Activated CD4-positive, alpha-beta T cell treated with anti-CD3 and anti-CD28 coated beads for 36 hours (primary cell): Measurements from ENCODE around the gene NDUFAF7. TPM values are rescaled to one million over a fixed set of nuclear protein-coding genes. Genes with fewer than 3 reads are reported as not detected.
"Not testable (repeated sequence)": the region's sequence is repeated elsewhere in the genome, so short reads cannot be mapped to it uniquely, and the experiment has no call there.

Source experiments
- ATAC-seq: fragments of 200-7000 bp; cut with Tn5 transposase; one replicate; pipeline ENCODE4 v1.10.0; 2021; ENCODE audit warnings: mild to moderate bottlenecking, moderate library complexity
- CTCF ChIA-PET: fragments of 350-600 bp; sonication (Branson Sonifier 250); formaldehyde crosslinking; loops from one replicate; lab custom pipeline; 2021; ENCODE audit warnings: antibody characterized with exemption; lab: Charles Lee
- POLR2A ChIA-PET: fragments of 350-600 bp; sonication (Branson Sonifier 250); formaldehyde crosslinking; loops from one replicate; lab custom pipeline; 2021; ENCODE audit warnings: antibody characterized with exemption, inconsistent platforms; lab: Charles Lee
- DNase-seq: peaks from one replicate; pipeline ENCODE4 v3.0.0-alpha.2; 2020
- H3K27ac Mint-ChIP-seq: one replicate; pipeline ENCODE4 v1.8.0; 2021; ENCODE audit warnings: mixed read lengths
- H3K27me3 Mint-ChIP-seq: one replicate; pipeline ENCODE4 v1.8.0; 2021; ENCODE audit warnings: mixed read lengths
- H3K36me3 Mint-ChIP-seq: one replicate; pipeline ENCODE4 v1.8.0; 2021; ENCODE audit warnings: low read depth, mixed read lengths
- H3K4me1 Mint-ChIP-seq: one replicate; pipeline ENCODE4 v1.8.0; 2021; ENCODE audit warnings: mixed read lengths
- H3K4me3 Mint-ChIP-seq: one replicate; pipeline ENCODE4 v1.8.0; 2021; ENCODE audit warnings: mild to moderate bottlenecking, moderate library complexity, mixed read lengths
- H3K9me3 Mint-ChIP-seq: one replicate; pipeline ENCODE4 v1.8.0; 2021; ENCODE audit warnings: low read depth, mixed read lengths
- intact Hi-C, 2 experiments: fragments of 100-400 bp; cut with DNase I in 1 of 2; cut with micrococcal nuclease in 1 of 2; formaldehyde crosslinking; loops; one replicate each; pipeline versions ENCODE4 v1.14.2 to v1.15.1; 2022 to 2024; cut with DNase I, micrococcal nuclease
- total RNA-seq, 2 experiments: library from RNA; stranded (reverse); gene quantifications; one replicate each; pipeline ENCODE4 v1.2.3, GENCODE V29; 2021

NDUFAF7 gene
- total RNA-seq, 2 experiments from 2014 or later, result 20.8 to 22.9 TPM

DNA sequence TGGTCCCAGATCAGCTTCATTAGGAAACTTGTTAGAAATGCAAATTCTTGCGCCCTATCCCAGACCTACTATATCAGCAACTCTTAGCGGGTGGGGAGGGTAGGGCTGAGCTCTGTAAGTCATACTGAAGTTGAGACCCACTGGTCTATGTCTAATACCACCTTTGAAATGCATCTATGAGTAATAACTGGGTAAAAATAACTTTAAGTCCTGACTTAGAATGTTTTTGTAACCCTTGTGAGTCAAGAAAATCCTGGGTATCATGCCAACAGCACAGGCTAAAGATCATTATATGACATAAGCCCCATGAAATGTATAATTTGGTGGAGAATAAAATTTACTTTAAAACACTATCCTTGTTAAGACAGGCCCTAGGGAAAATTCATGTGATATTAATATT is 51.7 kb downstream of the NDUFAF7 start:
- DNase-seq (no peak), ATAC-seq (no peak)
- intact Hi-C loops, result loop anchor here in 1 of 2 experiments (2.0 kb wide), 1 partner anchor 114 kb away; no protein-coding TSS in a partner anchor
- ChIA-PET POLR2A (no interaction called here), CTCF (interaction anchor here (2.0 kb wide), 1 partner anchor 17 kb away, joined by 8 read pairs; no protein-coding TSS in a partner anchor)
- peaks cover 15% of the 10 kb centered on the region for H3K36me3 Mint-ChIP-seq
- no peaks in the 10 kb centered on the region for H3K9me3 Mint-ChIP-seq
- no peaks in the 10 kb centered on the region for H3K4me1 Mint-ChIP-seq
- H3K27ac Mint-ChIP-seq, result no peak overlapping the region
- no peak overlapping the region for H3K4me3 Mint-ChIP-seq
- H3K27me3 Mint-ChIP-seq, result no peaks in the 10 kb centered on the region

DNA sequence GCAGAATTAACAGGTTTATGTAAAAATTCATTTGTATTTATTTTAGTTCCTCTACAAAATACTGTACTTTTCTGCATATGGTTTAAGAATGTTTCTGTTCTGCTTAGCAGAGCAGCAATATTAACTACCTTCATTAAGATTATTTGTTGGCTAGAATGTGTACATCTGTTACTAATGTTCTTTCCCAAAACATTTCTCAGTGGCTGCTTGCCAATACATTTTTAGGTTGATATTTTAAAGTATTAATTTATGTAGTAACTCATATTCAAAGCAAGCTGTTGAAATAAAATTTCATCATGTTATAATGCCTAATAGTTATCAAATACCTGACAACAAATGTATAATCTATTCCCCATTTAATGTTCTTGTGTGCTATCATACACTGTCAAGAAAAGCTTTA is 52.9 kb downstream of the NDUFAF7 start:
- Mint-ChIP-seq H3K4me1 (no peaks in the 10 kb centered on the region), H3K4me3 (no peak overlapping the region), H3K9me3 (no peaks in the 10 kb centered on the region), H3K27me3 (no peaks in the 10 kb centered on the region), H3K36me3 (peaks cover 17% of the 10 kb centered on the region), H3K27ac (no peak overlapping the region)
- no peak for DNase-seq
- intact Hi-C loops, result no loop called here
- ChIA-PET CTCF (no interaction called here), POLR2A (no interaction called here)
- no peak for ATAC-seq

GRCh38 chr2:37287966-37288365 is 56.5 kb downstream of the NDUFAF7 start:
- Mint-ChIP-seq H3K4me1 (no peaks in the 10 kb centered on the region), H3K36me3 (peaks cover 23% of the 10 kb centered on the region), H3K4me3 (no peak overlapping the region), H3K27me3 (no peaks in the 10 kb centered on the region), H3K9me3 (no peaks in the 10 kb centered on the region), H3K27ac (no peak overlapping the region)
- DNase-seq (peak; percentile 43), ATAC-seq (peak; percentile 68)
- POLR2A ChIA-PET, result no interaction called here
- intact Hi-C loops, result loop anchor here in 1 of 2 experiments (5.0 kb wide), 1 partner anchor 589 kb away; no protein-coding TSS in a partner anchor
- CTCF ChIA-PET, result interaction anchor here (0.9 to 2.1 kb wide), 4 partner anchors 11 to 25 kb away, joined by 3 to 5 read pairs (median 4); no protein-coding TSS in a partner anchor

GRCh38 chr2:37291680-37292079 is 60.2 kb downstream of the NDUFAF7 start:
- ChIA-PET CTCF (interaction anchor here (1.0 kb wide), 1 partner anchor 99 kb away, joined by 5 read pairs; no protein-coding TSS in a partner anchor), POLR2A (no interaction called here)
- no peak overlapping the region for H3K4me3 Mint-ChIP-seq
- no peak overlapping the region for H3K27ac Mint-ChIP-seq
- intact Hi-C loops, result no loop called here
- no peaks in the 10 kb centered on the region for H3K4me1 Mint-ChIP-seq
- DNase-seq, result no peak
- no peaks in the 10 kb centered on the region for H3K27me3 Mint-ChIP-seq
- peaks cover 20% of the 10 kb centered on the region for H3K36me3 Mint-ChIP-seq
- ATAC-seq, result no peak
- no peaks in the 10 kb centered on the region for H3K9me3 Mint-ChIP-seq

DNA sequence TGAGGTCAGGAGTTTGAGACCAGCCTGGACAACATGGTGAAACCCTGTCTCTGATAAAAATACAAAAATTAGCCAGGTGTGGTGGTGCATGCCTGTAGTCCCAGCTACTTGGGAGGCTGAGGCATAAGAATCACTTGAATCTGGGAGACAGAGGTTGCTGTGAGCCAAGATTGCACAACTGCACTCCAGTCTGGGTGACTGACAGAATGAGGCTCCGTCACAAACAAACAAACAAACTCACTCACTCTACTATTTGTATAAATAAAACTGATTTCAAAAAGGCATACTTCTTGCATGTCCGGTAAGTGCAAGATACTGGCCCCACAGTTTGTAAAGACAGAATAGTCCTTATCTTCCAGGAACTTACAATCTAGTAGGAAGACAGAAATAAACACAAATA is 63.4 kb downstream of the NDUFAF7 start:
- DNase-seq, POLR2A ChIA-PET, intact Hi-C loops, ATAC-seq, H3K9me3 Mint-ChIP-seq, CTCF ChIA-PET, H3K27me3 Mint-ChIP-seq, H3K4me3 Mint-ChIP-seq, H3K27ac Mint-ChIP-seq: not testable (repeated sequence)
- Mint-ChIP-seq H3K36me3 (peaks cover 11% of the 10 kb centered on the region), H3K4me1 (peaks cover 12% of the 10 kb centered on the region)

DNA sequence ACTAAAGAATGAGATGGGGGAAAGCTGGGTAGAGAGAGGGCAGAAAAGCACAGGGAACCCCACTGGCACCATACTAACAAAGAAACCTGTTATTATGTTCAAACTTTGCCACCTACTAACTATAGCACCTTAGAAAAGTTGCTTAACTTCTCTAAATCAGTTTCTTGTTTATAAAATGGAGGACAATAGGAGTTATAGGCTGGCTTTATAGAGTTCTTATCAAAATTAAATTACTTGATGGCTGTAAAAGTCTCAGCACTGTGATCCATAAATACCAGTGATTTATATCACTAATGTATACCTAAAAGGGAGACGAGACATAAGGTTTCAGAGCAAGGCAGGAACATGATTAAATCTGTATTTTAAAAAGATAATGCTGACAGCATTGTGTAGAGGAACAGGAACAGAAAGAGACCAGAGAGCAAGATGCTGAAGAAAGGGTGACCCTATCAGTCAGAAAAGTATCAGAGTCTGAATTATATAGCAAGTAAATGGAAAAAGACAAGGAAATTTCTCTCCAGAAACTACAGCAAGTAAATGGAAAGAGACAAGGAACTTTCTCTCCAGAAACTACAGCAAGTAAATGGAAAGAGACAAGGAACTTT is 64.1 kb downstream of the NDUFAF7 start:
- ChIA-PET CTCF (interaction anchor here (1.3 kb wide), 1 partner anchor 21 kb away, joined by 4 read pairs; no protein-coding TSS in a partner anchor), POLR2A (no interaction called here)
- DNase-seq (no peak), ATAC-seq (no peak)
- H3K27me3 Mint-ChIP-seq, result no peaks in the 10 kb centered on the region
- H3K4me1 Mint-ChIP-seq, result peaks cover 14% of the 10 kb centered on the region
- H3K36me3 Mint-ChIP-seq, result peaks cover 11% of the 10 kb centered on the region
- intact Hi-C loops, result no loop called here
- no peak overlapping the region for H3K27ac Mint-ChIP-seq
- no peak overlapping the region for H3K4me3 Mint-ChIP-seq
- H3K9me3 Mint-ChIP-seq, result peaks cover 2% of the 10 kb centered on the region

DNA sequence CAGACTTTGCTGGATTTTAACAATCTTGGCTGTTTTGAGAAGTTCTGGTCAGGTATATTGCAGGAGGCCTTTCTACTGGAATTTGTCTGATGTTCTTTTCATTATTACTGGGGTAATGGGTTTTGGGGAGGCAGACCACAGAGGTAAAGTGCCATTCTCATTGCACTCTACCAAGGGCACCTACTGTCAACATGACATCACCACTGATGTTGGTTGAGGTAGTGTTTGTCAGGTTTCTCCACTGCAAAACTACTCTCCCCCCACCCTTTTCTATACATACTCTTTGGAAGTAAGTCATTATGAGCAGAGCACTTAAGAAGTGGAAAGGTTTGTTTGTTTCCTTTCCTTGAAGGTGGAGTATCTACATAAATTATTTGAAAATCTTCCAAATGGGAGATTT is 66.2 kb downstream of the NDUFAF7 start:
- Mint-ChIP-seq H3K4me3 (no peak overlapping the region), H3K36me3 (peaks cover 2% of the 10 kb centered on the region), H3K27ac (no peak overlapping the region), H3K27me3 (no peaks in the 10 kb centered on the region), H3K4me1 (peaks cover 19% of the 10 kb centered on the region), H3K9me3 (peaks cover 2% of the 10 kb centered on the region)
- intact Hi-C loops, result no loop called here
- ATAC-seq (no peak), DNase-seq (no peak)
- POLR2A ChIA-PET, result no interaction called here
- CTCF ChIA-PET, result no interaction called here

Other genes starting within 250 kb of the NDUFAF7 start
- gene HEATR5B, start 147.3 kb upstream of the NDUFAF7 start, total RNA-seq, result 10 to 100 TPM; 15.2 TPM
- 10 to 100 TPM in 1 of 2 experiments, 1 to 10 TPM in 1; 9.6 to 10.0 TPM for gene GPATCH11, start 147.1 kb upstream of the NDUFAF7 start, total RNA-seq
- 10 to 100 TPM; 66.4 to 70.6 TPM for gene EIF2AK2, start 74.7 kb upstream of the NDUFAF7 start, total RNA-seq
- gene SULT6B1, start 43.0 kb upstream of the NDUFAF7 start, total RNA-seq, result not detected
- gene CEBPZOS, start 35.2 kb upstream of the NDUFAF7 start, total RNA-seq, result 10 to 100 TPM; 46.6 to 49.8 TPM
- 100 to 1,000 TPM in 1 of 2 experiments, 10 to 100 TPM in 1; 81.8 to 107 TPM for gene CEBPZ, start 62 bp upstream of the NDUFAF7 start, total RNA-seq
- 10 to 100 TPM; 17.4 to 22.8 TPM for gene PRKD3, start 93.2 kb downstream of the NDUFAF7 start, total RNA-seq
- gene QPCT, start 113.0 kb downstream of the NDUFAF7 start, total RNA-seq, result under 1 TPM; 0.51 to 0.64 TPM